GM12878 (cell line): ENCODE data around the gene GLUL. TPM values are rescaled to one million over a fixed set of nuclear protein-coding genes. Genes with fewer than 3 reads are reported as not detected.

Experiments used
- ATAC-seq: fragments of 200-7000 bp; cut with Tn5 transposase; 3 replicates; pipeline ENCODE4 v1.9.1; 2020; ENCODE audit warnings: mild to moderate bottlenecking, moderate library complexity
- BruUV-seq: library from RNA; stranded (reverse); fragments of 400-500 nt; replicated peaks from 2 replicates; lab custom pipeline; 2021; lab: Mats Ljungman, UMichigan
- CTCF ChIA-PET: fragments of 300-600 bp; sonication (Branson Sonifier 250); formaldehyde crosslinking; extraction: SDS; loops from one replicate; lab custom pipeline; 2021; ENCODE audit warnings: inconsistent platforms; lab: Yijun Ruan, JAX
- POLR2A ChIA-PET: fragments of 350-600 bp; formaldehyde crosslinking; extraction: SDS; loops from one replicate; lab custom pipeline; 2021; ENCODE audit warnings: inconsistent platforms; lab: Charles Lee
- RAD21 ChIA-PET: fragments of 300-600 bp; sonication (Branson Sonifier 250); formaldehyde crosslinking; loops from one replicate; lab custom pipeline; 2023; ENCODE audit warnings: antibody characterized with exemption; ENCODE audit not compliant: unreplicated experiment; lab: Charles Lee
- SMC1A ChIA-PET: fragments of 300-600 bp; sonication (Branson Sonifier 250); formaldehyde crosslinking; loops from one replicate; lab custom pipeline; 2023; ENCODE audit not compliant: unreplicated experiment, uncharacterized antibody; lab: Charles Lee
- DNase-seq: peaks from one replicate; pipeline ENCODE4 v3.0.0-alpha.2; 2011; ENCODE audit warnings: low read depth, low spot score
- FAIRE-seq: peaks from 3 replicates; lab custom pipeline; 2011; peaks lifted over from hg19 to GRCh38; lab: Jason Lieb, UNC
- H2AFZ ChIP-seq: 2 replicates; pipeline ENCODE4 v1.6.0; 2011; ENCODE audit warnings: low read depth, low read length, control low read depth; ENCODE audit not compliant: control insufficient read depth
- H3K27ac ChIP-seq: 2 replicates; pipeline ENCODE4 v1.5.1; 2011; ENCODE audit warnings: control low read depth; ENCODE audit not compliant: control insufficient read depth, insufficient read depth
- H3K27me3 ChIP-seq, 2 experiments: replicated peaks in 1 of 2; 2 replicates each; pipeline versions ENCODE4 v1.6.0 to v1.6.1; 2011; ENCODE audit warnings: low read length in 1 of 2; ENCODE audit not compliant: control insufficient read depth in 2 of 2, insufficient read depth in 2 of 2
- H3K36me3 ChIP-seq, 2 experiments: 2 replicates each; pipeline ENCODE4 v1.5.1; 2011; ENCODE audit warnings: low read length in 1 of 2; ENCODE audit not compliant: control insufficient read depth in 2 of 2, insufficient read depth in 2 of 2
- H3K4me1 ChIP-seq: 2 replicates; pipeline ENCODE4 v1.6.1; 2011; ENCODE audit warnings: mild to moderate bottlenecking, low read length, moderate library complexity, mixed read lengths; ENCODE audit not compliant: control insufficient read depth, insufficient read depth
- H3K4me2 ChIP-seq: 2 replicates; pipeline ENCODE4 v1.6.0; 2011; ENCODE audit warnings: control low read depth; ENCODE audit not compliant: control insufficient read depth, insufficient read depth
- H3K4me3 ChIP-seq: fragments of 200-600 bp; sonication (generic); 2 replicates; pipeline ENCODE4 v1.5.1; 2016
- H3K79me2 ChIP-seq: 2 replicates; pipeline ENCODE4 v1.6.0; 2011; ENCODE audit warnings: low read length; ENCODE audit not compliant: control insufficient read depth, insufficient read depth
- H3K9ac ChIP-seq: 2 replicates; pipeline ENCODE4 v1.8.0; 2011; ENCODE audit warnings: low read length, control low read depth, mixed read lengths; ENCODE audit not compliant: control insufficient read depth, insufficient read depth
- H3K9me3 ChIP-seq: replicated peaks from 3 replicates; pipeline ENCODE4 v1.5.1; 2011; ENCODE audit warnings: mild to moderate bottlenecking, low read length; ENCODE audit not compliant: control insufficient read depth, insufficient read depth
- H4K20me1 ChIP-seq: 2 replicates; pipeline ENCODE4 v1.6.0; 2011; ENCODE audit not compliant: control insufficient read depth, insufficient read depth
- BACH1 ChIP-seq: fragments of 450-650 bp; IDR thresholded peaks from 2 replicates; pipeline ENCODE4 v1.6.1; 2017; ENCODE audit warnings: mild to moderate bottlenecking, borderline replicate concordance
- BCL3 ChIP-seq: IDR thresholded peaks from 2 replicates; pipeline ENCODE4 v1.6.1; 2011; ENCODE audit warnings: borderline replicate concordance, low read depth, mild to moderate bottlenecking, moderate library complexity, low read length; ENCODE audit not compliant: insufficient read depth, poor library complexity, severe bottlenecking
- ELK1 ChIP-seq: IDR thresholded peaks from 2 replicates; pipeline ENCODE4 v1.6.1; 2012; ENCODE audit warnings: low read depth, low read length, improper control_type of control experiment
- KLF5 ChIP-seq: fragments of 450-650 bp; IDR thresholded peaks from 2 replicates; pipeline ENCODE4 v1.6.1; 2014; ENCODE audit warnings: mild to moderate bottlenecking; ENCODE audit not compliant: partially characterized antibody
- PAX5 ChIP-seq: IDR thresholded peaks from 2 replicates; pipeline ENCODE4 v1.6.1; 2011; ENCODE audit warnings: low read depth, low read length, borderline replicate concordance
- PBX3 ChIP-seq: IDR thresholded peaks from 2 replicates; pipeline ENCODE4 v1.6.1; 2011; ENCODE audit warnings: mild to moderate bottlenecking, low read depth, low read length, moderate library complexity; ENCODE audit not compliant: insufficient replicate concordance
- POLR2AphosphoS5 ChIP-seq: IDR thresholded peaks from 2 replicates; pipeline ENCODE4 v1.6.1; 2011; ENCODE audit warnings: mild to moderate bottlenecking, low read length, inconsistent platforms
- RCOR1 ChIP-seq: conservative IDR thresholded peaks from 2 replicates; pipeline ENCODE4 v1.6.1; 2012; ENCODE audit warnings: low read depth, low read length, improper control_type of control experiment
- RELA ChIP-seq: fragments of 450-650 bp; IDR thresholded peaks from 2 replicates; pipeline ENCODE4 v1.8.0; 2014; ENCODE audit warnings: borderline replicate concordance; ENCODE audit not compliant: partially characterized antibody
- SIX5 ChIP-seq: IDR thresholded peaks from 2 replicates; pipeline ENCODE4 v1.6.1; 2011; ENCODE audit warnings: mild to moderate bottlenecking, low read depth, low read length, moderate library complexity; ENCODE audit not compliant: severe bottlenecking
- YY1 ChIP-seq: IDR thresholded peaks from 2 replicates; pipeline ENCODE4 v1.6.1; 2011; ENCODE audit warnings: low read depth, mild to moderate bottlenecking, low read length
- WGBS: methylation state at CpG from one replicate; pipeline ENCODE4 v1.1.6; 2016; ENCODE audit warnings: low lambda C conversion rate; ENCODE audit not compliant: insufficient replicate concordance, insufficient coverage; ENCODE audit errors: missing lambda C conversion rate; 5-methylcytosine and 5-hydroxymethylcytosine counted together
- in situ Hi-C: fragments of 300-500 bp; cut with MboI; formaldehyde crosslinking; loops from 9 replicates; pipeline ENCODE4 v1.14.3; 2018; ENCODE audit warnings: mixed read lengths
- intact Hi-C: fragments of 100-400 bp; cut with micrococcal nuclease; formaldehyde crosslinking; loops from one replicate; pipeline ENCODE4 v1.14.2; 2022; ENCODE audit not compliant: unreplicated experiment
- polyA plus RNA-seq, 11 experiments: library from polyadenylated mRNA; depleted of rRNA in 4 of 11; unstranded in 6 of 11; stranded (reverse) in 5 of 11; fragments of >200 nt; fragmentation: Nextera tagmentation in 4 of 11; fragmentation: Illumina TruSeq in 1 of 11; extraction: Ambion mirVana in 4 of 11; extraction: Trizol in 1 of 11; gene quantifications; 1 replicate in 1 of 11; 2 replicates in 10 of 11; pipeline versions ENCODE4 v1.2.1 to v1.2.3, GENCODE V29; 2011 to 2016; ENCODE audit warnings: inconsistent platforms in 2 of 11, missing spikeins in 2 of 11, low read depth in 1 of 11
- total RNA-seq, 4 experiments: library from RNA; depleted of rRNA in 3 of 4; stranded (reverse); fragments of >200 nt in 3 of 4; fragmentation: Illumina TruSeq in 1 of 4; extraction: Trizol in 1 of 4; gene quantifications; 2 replicates each; pipeline versions ENCODE4 v1.2.1 to v1.2.3, GENCODE V29; 2013 to 2021

GLUL gene
- total and polyA plus RNA-seq, 10 of the 15 experiments (the other 5 are each of a cell fraction or from before 2014, with no cell fraction given): 2.3 to 392 (median 164) TPM

GRCh38 chr1:182366596-182366995 lies 25.0 kb downstream of the GLUL start:
- no peak for FAIRE-seq
- ChIA-PET CTCF (interaction anchor here (0.7 to 1.4 kb wide), 2 partner anchors 30 to 86 kb away, joined by 3 to 4 read pairs; no protein-coding TSS in a partner anchor), SMC1A (no interaction called here), RAD21 (no interaction called here), POLR2A (no interaction called here)
- Histone ChIP-seq H4K20me1 (no peaks in the 10 kb centered on the region), H3K4me1 (no peaks in the 10 kb centered on the region), H3K9me3 (no peaks in the 10 kb centered on the region), H2AFZ (no peak overlapping the region), H3K9ac (no peak overlapping the region), H3K36me3 (no peaks in the 10 kb centered on the region), H3K79me2 (no peaks in the 10 kb centered on the region), H3K4me2 (no peak overlapping the region), H3K4me3 (no peak overlapping the region), H3K27me3 (peaks cover 0 to 2% of the 10 kb centered on the region in 2 experiments; a peak in 1 of 4 replicates), H3K27ac (no peak overlapping the region)
- TF ChIP-seq BACH1 (no peak), ELK1 (no peak), YY1 (no peak)
- DNase-seq: no peak
- BruUV-seq: no TSS peak
- ATAC-seq: no peak
- 6% methylated on average over 2 of the region's 2 CpGs for WGBS
- in situ Hi-C loops (no loop called here), intact Hi-C loops (no loop called here)

GRCh38 chr1:182359645-182360044 lies 31.9 kb downstream of the GLUL start:
- no peak for FAIRE-seq
- TF ChIP-seq PAX5: no peak
- TF ChIP-seq RELA: no peak
- TF ChIP-seq SIX5: no peak
- no peak for TF ChIP-seq PBX3
- no peak for TF ChIP-seq BCL3
- no peak for TF ChIP-seq KLF5
- TF ChIP-seq RCOR1: no peak
- TF ChIP-seq POLR2AphosphoS5: no peak

More at GRCh38 chr1:182359645-182360044, 31.9 kb downstream of the GLUL start:
- Histone ChIP-seq H3K4me3 (no peak overlapping the region), H3K27ac (no peak overlapping the region), H3K9me3 (no peaks in the 10 kb centered on the region), H3K9ac (no peak overlapping the region), H2AFZ (no peak overlapping the region), H3K27me3 (no peaks in the 10 kb centered on the region), H3K36me3 (no peaks in the 10 kb centered on the region), H3K79me2 (no peaks in the 10 kb centered on the region), H3K4me2 (no peak overlapping the region), H4K20me1 (no peaks in the 10 kb centered on the region), H3K4me1 (no peaks in the 10 kb centered on the region)
- POLR2A ChIA-PET: no interaction called here
- CTCF ChIA-PET: interaction anchor here (1.0 to 1.8 kb wide), 2 partner anchors 36 to 37 kb away, joined by 3 to 6 read pairs; no protein-coding TSS in a partner anchor
- intact Hi-C loops (no loop called here), in situ Hi-C loops (no loop called here)
- no TSS peak for BruUV-seq
- SMC1A ChIA-PET: no interaction called here
- ATAC-seq (no peak), DNase-seq (no peak)
- WGBS: 48% methylated on average over 7 of the region's 7 CpGs
- RAD21 ChIA-PET: interaction anchor here (1.3 kb wide), 1 partner anchor 36 kb away, joined by 3 read pairs; no protein-coding TSS in a partner anchor
